ENCODE results near the gene LDHAL6B.

LDHAL6B gene

GRCh38 chr15:59216911-59217310 is 10.3 kb downstream of the LDHAL6B start:
- in situ Hi-C loops (cut with MboI; ENCODE audit: low sequenced_read_pairs): no loop called here

DNA sequence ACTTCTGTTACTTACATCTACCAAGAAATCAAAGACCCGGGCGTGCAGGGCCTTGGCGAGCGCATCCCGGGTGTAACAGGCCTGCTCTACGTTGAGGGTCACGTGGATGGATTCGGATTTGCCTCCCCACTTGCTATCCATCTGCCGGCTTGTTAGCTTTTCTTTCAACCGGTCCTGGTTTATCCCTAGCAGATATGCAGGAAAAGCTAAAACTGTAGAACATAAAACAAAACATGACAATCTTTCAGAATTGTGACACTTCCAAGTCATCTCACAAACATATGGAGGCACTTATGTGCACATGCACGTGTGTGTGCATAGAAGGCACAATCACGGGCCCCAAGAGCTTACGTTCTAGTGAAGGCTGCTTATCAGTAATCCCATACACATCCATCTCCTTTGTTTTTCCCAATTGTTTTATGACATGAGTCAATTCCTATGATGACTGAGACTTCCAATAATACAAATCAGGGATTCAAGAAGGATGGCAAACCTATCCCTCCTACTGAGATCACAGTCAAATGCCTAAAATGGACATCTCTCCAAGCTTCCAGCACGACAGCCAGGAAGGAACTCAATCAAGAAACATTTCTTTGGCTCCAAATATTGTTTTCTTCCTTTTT is 11.3 kb downstream of the LDHAL6B start:
- in situ Hi-C loops (cut with MboI; ENCODE audit: low sequenced_read_pairs): no loop called here

GRCh38 chr15:59218710-59219109 is 12.1 kb downstream of the LDHAL6B start:
- in situ Hi-C loops (cut with MboI; ENCODE audit: low sequenced_read_pairs): no loop called here

DNA sequence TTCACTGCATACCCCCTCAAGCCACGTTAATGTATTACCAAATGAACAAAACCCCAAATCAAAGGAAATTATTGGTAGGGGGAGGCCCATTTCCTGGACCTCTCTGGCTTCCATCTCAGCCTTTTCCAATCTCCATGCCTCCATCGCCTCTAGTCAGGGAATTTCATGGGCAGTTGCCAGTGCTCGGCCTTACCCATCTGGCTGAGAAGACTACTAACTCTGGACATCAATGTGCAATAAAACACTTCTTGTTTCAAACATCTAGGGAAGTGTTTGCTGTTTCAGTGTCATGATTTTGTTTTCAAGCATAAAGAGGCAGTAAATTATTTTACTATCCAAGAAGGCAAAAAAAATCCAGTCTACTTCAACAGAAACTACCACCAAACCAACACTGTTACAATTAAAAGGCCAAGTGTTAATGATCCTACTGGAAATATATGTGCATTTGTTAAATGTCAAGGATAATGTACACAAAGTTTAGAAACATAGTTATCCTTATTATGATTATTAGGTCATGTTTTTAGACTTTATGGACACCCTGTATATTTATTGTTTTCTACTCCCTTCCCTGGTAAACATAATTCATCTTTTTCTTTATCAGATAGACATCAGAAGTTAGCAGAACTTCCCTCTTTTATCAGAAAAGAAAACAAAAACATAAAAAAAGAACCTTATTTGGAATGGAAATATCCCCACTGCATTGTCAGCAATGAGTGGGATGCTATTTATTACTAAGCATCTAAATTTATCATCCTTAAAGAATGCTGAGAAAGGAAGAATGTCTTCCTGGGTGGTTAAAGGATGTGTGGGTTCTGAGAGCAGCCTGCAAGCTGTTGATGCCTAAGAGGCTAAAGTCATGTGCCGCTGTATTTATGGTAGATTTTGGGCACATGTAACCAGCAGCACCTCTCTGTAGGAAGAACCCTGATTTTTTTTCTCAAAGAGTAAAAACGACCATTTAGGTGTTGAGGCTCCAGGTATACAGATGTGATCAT is 15.2 kb downstream of the LDHAL6B start:
- in situ Hi-C loops (cut with MboI; ENCODE audit: low sequenced_read_pairs): no loop called here

DNA sequence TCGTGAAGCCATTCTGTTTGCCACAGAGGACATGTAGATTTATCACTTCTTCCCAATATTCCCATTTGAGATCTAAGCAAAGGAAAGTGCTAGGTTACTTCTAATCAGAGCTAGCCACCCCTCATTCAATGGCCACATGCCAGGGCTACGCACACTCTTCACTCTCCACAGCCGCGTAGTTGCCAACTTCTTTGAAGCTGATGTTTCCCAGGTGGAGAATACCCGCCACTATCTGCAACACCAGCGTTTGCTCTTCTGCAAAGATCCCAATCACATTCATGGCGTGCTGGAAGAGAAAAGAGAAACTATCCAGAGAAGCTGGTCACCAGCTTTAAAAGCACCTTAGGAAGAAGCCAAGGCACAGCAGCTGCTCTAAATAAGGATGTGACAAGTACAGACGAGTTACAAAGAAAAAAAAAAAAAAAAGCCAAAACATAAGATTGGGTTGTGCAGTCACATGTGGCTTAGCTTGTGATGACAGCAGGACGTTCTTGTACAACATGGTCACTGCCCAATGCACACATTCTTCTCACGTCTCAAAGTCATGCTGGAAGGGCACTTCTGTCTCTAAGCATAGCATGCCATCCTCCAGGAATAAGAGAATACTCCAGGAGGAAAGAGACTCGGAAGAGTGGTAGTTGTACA is 16.4 kb downstream of the LDHAL6B start:
- in situ Hi-C loops (cut with MboI; ENCODE audit: low sequenced_read_pairs): no loop called here

DNA sequence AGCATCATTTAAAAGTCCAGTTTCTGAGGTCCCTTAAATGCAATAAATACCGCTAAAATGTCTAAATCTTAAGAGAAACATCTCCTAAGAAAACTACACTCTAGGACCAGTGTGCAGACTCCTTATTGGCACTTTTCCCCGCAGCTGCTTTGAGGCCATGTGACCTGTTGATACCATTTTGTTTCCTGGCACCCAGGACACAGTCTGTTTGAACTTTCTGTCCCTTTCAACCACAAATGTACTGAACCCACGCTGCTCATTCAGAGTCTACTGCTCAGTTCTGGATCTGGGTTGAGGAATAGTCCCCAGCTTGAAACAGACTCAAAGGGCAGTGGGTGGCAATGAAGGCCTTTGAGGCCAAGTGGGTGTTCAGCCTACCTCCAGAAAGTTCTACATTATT is 17.1 kb downstream of the LDHAL6B start:
- in situ Hi-C loops (cut with MboI; ENCODE audit: low sequenced_read_pairs): no loop called here

- in situ Hi-C loops (cut with MboI; ENCODE audit: low sequenced_read_pairs): no loop called here
Observed at GRCh38 chr15:59224474-59224873, 17.8 kb downstream of the LDHAL6B start.

- in situ Hi-C loops (cut with MboI; ENCODE audit: low sequenced_read_pairs): no loop called here
Observed at GRCh38 chr15:59227021-59227420, 20.4 kb downstream of the LDHAL6B start.

DNA sequence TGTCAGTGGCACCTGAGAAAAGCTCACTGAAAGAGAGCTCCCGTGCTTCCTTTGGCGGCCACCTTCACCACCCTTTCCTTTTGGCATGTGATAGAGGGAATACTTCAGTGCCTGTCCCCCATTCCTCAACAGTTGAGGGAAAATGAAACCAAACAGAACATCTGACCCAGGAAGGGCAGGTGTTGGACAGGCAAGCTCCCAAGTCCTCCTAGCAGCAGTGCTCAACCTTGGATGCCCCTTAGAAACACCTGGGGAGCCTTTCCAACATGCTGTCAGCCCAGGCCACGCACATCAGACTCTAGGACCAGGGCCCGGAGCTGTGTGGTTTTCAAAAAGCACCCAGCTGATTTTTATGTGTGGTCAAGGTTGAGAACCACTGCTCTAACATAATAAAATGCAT is 22.4 kb downstream of the LDHAL6B start:
- in situ Hi-C loops (cut with MboI; ENCODE audit: low sequenced_read_pairs): no loop called here

DNA sequence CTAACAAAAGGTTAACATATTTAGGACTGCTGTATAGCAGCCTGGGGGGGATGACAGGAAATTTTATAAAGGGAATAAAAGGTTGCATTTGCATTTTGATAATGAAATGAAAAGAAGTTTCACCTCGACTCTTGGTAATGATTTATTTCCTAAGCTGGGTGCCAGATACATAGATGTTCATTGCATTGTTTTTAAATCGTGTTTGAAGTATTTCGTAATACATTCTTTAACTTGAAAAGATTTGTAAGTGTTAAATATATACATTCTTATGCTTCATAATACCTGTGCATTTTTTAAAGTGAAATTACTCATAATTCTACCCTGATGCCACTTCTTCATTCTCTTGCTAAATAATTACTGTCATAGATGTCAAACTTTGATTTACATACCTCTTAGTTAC is 22.8 kb downstream of the LDHAL6B start:
- in situ Hi-C loops (cut with MboI; ENCODE audit: low sequenced_read_pairs): no loop called here

- in situ Hi-C loops (cut with MboI; ENCODE audit: low sequenced_read_pairs): no loop called here
Observed at GRCh38 chr15:59230531-59231055, 23.9 kb downstream of the LDHAL6B start.

- in situ Hi-C loops (cut with MboI; ENCODE audit: low sequenced_read_pairs): no loop called here
Observed at GRCh38 chr15:59232476-59232875, 25.8 kb downstream of the LDHAL6B start.

DNA sequence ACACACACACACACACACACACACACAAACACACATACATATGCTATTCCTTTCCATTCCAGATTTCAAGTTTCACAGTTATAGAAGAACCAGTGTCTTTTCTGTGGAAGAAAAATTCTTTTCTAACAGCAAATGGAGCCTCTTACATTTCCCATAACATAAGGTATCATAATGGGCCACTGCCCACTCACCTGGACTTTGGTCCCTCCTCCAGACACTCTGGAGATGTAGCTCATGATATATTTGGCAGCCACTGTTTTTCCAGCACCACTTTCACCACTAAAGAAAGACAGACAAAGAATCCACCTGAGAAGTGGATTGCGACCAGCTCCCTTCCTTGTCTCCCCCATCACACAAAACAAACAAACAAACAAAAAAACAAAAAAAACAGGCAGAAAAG is 29.8 kb downstream of the LDHAL6B start:
- in situ Hi-C loops (cut with MboI; ENCODE audit: low sequenced_read_pairs): no loop called here

GRCh38 chr15:59237119-59237855 is 30.6 kb downstream of the LDHAL6B start:
- in situ Hi-C loops (cut with MboI; ENCODE audit: low sequenced_read_pairs): no loop called here

DNA sequence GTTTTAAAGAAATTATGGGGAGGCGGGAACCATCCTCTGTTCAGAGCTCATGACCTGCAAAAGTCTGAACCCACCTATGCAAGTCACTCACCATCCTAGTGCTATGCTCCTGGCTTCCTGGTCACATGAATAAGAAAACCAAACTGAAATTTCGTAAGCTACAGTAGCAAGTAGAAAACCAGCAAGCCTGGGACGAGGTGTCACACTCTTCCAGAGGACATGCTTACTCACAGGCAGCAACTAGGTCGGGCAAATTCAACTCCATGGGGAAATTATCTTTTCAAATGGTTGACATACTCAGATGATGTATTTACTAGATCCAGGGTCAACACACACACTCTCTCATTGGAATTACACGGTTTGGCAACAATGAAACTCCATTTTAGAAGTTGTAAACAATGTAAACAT is 31.3 kb downstream of the LDHAL6B start:
- in situ Hi-C loops (cut with MboI; ENCODE audit: low sequenced_read_pairs): no loop called here

DNA sequence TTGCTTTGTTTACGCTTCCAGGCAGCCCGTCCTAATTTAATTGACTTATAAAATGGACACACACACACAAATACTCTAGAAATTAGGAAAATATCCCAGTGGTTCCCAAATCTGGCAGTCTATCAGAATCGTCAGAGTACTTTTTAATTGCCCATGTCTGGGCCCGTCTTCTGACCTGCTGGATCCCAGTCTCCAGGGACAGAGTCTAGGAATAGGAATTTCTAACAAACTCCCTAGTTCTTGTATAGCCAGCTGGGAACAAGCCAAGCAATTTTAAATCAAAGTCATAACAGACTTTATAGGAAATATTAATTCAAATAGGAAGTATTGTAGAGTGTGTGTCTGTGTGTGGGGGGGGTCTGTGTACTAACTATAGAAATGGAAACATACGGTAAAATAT is 33.4 kb downstream of the LDHAL6B start:
- in situ Hi-C loops (cut with MboI; ENCODE audit: low sequenced_read_pairs): no loop called here

- in situ Hi-C loops (cut with MboI; ENCODE audit: low sequenced_read_pairs): no loop called here
Observed at GRCh38 chr15:59242649-59243048, 36.0 kb downstream of the LDHAL6B start.

GRCh38 chr15:59243622-59244021 is 37.0 kb downstream of the LDHAL6B start:
- in situ Hi-C loops (cut with MboI; ENCODE audit: low sequenced_read_pairs): no loop called here

DNA sequence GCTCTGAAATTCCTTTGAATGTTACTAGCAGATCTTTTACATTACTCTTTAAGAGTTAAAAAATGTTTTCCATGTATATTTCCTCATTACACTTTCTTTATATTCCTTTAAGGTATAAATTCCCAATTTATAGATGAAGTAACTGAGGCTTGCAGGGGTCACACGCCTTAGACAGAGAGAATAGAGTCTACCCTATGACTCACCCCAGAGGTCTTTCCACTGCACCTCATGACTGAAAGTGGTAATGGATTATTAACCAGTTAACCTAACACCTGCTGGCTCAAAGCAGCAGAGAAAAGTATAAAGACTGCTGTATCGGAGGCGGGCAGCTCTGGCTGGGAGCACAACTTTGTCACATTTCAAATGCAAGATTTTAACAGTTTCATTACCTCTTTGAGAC is 37.7 kb downstream of the LDHAL6B start:
- in situ Hi-C loops (cut with MboI; ENCODE audit: low sequenced_read_pairs): no loop called here

GRCh38 chr15:59245559-59245958 is 38.9 kb downstream of the LDHAL6B start:
- in situ Hi-C loops (cut with MboI; ENCODE audit: low sequenced_read_pairs): no loop called here

DNA sequence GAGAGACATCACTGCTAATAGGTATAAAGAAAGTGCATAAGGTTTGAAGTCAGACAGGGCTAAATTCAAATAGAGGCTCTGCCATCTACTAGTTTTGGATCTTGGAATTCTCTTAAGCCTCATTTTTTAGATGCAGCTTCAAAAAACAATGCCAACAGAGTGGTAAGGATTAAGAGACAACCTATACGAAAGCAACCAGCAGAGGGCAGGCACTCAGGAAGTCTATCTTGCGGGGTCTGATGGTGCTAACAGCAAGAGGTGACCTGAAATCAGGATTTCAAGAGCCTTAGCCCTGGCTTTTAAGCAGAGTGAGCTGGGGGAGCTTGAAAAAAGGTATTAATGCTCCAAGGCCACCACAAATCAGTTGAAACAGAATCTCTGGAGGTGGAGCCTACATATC is 40.7 kb downstream of the LDHAL6B start:
- in situ Hi-C loops (cut with MboI; ENCODE audit: low sequenced_read_pairs): no loop called here
